ENCODE results near the gene PGAM1. TPM values are rescaled to one million over a fixed set of nuclear protein-coding genes. Genes with fewer than 3 reads are reported as not detected.
"Not testable (repeated sequence)": the region's sequence is repeated elsewhere in the genome, so short reads cannot be mapped to it uniquely, and the experiment has no call there.

PGAM1 gene
- total and polyA plus RNA-seq, 2 donors from 2014 or later: 161 to 328 TPM

DNA sequence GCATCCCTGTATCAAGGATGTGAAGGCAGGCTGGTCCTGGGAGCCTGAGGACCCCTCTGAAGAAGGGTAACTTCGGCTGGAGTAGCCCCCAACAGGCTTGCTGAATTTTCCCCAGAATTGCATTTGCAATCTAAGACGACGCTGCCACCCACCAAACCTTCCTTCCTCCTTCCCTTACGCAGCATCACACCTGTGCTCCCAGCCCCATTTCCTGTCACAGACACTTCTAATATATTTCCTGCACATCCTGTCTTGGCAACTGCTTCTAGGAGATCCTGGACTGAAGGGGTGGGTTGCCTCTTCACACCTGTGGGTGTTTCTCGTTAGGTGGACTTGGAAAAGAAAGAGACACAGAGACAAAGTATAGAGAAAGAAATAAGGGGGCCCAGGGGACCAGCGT lies 9.4 kb upstream of the PGAM1 start:
- peaks cover 0 to 7% (median 6%) of the 10 kb centered on the region in 3 donors for H3K4me1 ChIP-seq (ENCODE audit: control insufficient read depth in 2 of 3, insufficient read depth in 2 of 3, low read depth in 1 of 3, low read length in 3 of 3)
- no peaks in the 10 kb centered on the region for H3K27me3 ChIP-seq (ENCODE audit: control insufficient read depth, insufficient read depth, low read length)
- H3K9me3 ChIP-seq (ENCODE audit: control insufficient read depth in 2 of 3, insufficient read depth in 1 of 3, low read length in 3 of 3): no peaks in the 10 kb centered on the region
- FAIRE-seq: no peak
- H3K9ac ChIP-seq (ENCODE audit: low read length in 3 of 3): no peak overlapping the region
- no peak for DNase-seq
- intact Hi-C loops (cut with DNase I): no loop called here
- H3K36me3 ChIP-seq (ENCODE audit: control insufficient read depth in 2 of 3, insufficient read depth in 3 of 3, low read length in 3 of 3): no peaks in the 10 kb centered on the region
- no peak overlapping the region for H3K27ac ChIP-seq (ENCODE audit: low read depth in 2 of 2, low read length in 2 of 2)
- no peak overlapping the region for H3K4me3 ChIP-seq (ENCODE audit: low read length in 3 of 3)
- TF ChIP-seq, protein P1, sequence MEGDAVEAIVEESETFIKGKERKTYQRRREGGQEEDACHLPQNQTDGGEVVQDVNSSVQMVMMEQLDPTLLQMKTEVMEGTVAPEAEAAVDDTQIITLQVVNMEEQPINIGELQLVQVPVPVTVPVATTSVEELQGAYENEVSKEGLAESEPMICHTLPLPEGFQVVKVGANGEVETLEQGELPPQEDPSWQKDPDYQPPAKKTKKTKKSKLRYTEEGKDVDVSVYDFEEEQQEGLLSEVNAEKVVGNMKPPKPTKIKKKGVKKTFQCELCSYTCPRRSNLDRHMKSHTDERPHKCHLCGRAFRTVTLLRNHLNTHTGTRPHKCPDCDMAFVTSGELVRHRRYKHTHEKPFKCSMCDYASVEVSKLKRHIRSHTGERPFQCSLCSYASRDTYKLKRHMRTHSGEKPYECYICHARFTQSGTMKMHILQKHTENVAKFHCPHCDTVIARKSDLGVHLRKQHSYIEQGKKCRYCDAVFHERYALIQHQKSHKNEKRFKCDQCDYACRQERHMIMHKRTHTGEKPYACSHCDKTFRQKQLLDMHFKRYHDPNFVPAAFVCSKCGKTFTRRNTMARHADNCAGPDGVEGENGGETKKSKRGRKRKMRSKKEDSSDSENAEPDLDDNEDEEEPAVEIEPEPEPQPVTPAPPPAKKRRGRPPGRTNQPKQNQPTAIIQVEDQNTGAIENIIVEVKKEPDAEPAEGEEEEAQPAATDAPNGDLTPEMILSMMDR (IDR thresholded peaks at IDR 0.05; ENCODE audit: borderline replicate concordance, extremely low read depth, insufficient read depth): no peak

DNA sequence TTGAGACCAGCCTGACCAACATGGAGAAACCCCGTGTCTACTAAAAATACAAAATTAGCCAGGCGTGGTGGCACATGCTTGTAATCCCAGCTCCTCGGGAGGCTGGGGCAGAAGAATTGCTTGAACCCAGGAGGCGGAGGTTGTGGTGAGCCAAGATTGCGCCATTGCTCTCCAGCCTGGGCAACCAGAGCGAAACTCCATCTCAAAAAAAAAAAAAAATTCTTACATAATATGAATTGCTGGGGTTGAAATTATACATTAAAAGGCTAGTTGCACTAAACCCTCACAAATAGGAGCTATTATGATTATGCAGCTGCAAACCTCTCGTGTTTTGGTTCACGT lies 2.3 kb upstream of the PGAM1 start:
- H3K27me3 ChIP-seq (ENCODE audit: control insufficient read depth, insufficient read depth, low read length); FAIRE-seq; H3K9ac ChIP-seq (ENCODE audit: low read length in 3 of 3); intact Hi-C loops (cut with DNase I); H3K9me3 ChIP-seq (ENCODE audit: control insufficient read depth in 2 of 3, insufficient read depth in 1 of 3, low read length in 3 of 3); H3K27ac ChIP-seq (ENCODE audit: low read depth in 2 of 2, low read length in 2 of 2); DNase-seq; H3K36me3 ChIP-seq (ENCODE audit: control insufficient read depth in 2 of 3, insufficient read depth in 3 of 3, low read length in 3 of 3); H3K4me3 ChIP-seq (ENCODE audit: low read length in 3 of 3): not testable (repeated sequence)
- H3K4me1 ChIP-seq (ENCODE audit: control insufficient read depth in 2 of 3, insufficient read depth in 2 of 3, low read depth in 1 of 3, low read length in 3 of 3): peaks cover 0 to 17% (median 7%) of the 10 kb centered on the region in 3 donors

DNA sequence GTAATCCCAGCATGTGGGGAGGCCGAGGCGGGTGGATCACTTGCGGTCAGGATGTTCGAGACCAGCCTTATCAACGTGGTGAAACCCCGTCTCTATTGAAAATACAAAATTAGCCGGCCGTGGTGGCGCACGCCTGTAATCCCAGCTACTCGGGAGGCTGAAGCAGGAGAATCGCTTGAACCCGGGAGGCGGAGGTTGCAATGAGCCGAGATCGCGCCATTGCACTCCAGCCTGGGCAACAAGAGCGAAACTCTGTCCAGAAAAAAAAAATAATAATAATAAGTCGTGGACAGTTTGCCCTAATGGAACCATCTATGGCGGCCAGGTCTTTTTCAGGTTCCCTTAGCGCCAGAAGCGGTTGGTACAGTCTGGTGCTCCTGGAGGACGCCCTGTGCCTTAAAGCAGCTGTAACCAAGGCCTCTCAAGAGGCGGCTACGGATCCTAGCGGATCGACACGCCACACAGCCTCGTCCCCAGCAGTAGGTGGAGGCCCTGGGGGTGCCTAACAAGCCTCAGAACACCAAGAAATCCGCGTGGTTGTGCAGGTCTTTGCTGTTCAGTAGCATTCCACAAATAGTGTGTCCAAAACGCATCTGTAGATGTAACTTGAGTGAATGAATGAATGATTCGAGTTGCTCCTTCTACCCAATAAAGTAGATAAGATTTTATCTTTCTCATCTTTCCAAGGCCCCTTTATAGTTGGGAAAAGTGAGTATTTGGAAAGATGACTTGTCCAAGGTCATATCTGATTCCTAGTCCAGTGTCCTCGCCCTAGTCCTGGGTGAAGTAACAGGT lies 982 bp downstream of the PGAM1 start:
- H3K27me3 ChIP-seq (ENCODE audit: control insufficient read depth, insufficient read depth, low read length): no peaks in the 10 kb centered on the region
- peak overlapping the region; percentile 83 to 86 for H3K27ac ChIP-seq (ENCODE audit: low read depth in 2 of 2, low read length in 2 of 2)
- H3K4me3 ChIP-seq (ENCODE audit: low read length in 3 of 3): peak overlapping the region; percentile 81 to 94 (median 85)
- peaks cover 9 to 20% (median 12%) of the 10 kb centered on the region in 3 donors for H3K36me3 ChIP-seq (ENCODE audit: control insufficient read depth in 2 of 3, insufficient read depth in 3 of 3, low read length in 3 of 3)
- H3K9ac ChIP-seq (ENCODE audit: low read length in 3 of 3): peak overlapping the region; percentile 27 to 75 (median 75)
- H3K4me1 ChIP-seq (ENCODE audit: control insufficient read depth in 2 of 3, insufficient read depth in 2 of 3, low read depth in 1 of 3, low read length in 3 of 3): peaks cover 0 to 15% (median 7%) of the 10 kb centered on the region in 3 donors
- DNase-seq (peak in 3 of 5 donors; percentile 32 to 71 (median 52)), FAIRE-seq (no peak)
- TF ChIP-seq, protein P1 (IDR thresholded peaks at IDR 0.05; ENCODE audit: borderline replicate concordance, extremely low read depth, insufficient read depth): no peak
- intact Hi-C loops (cut with DNase I): no loop called here
- no peaks in the 10 kb centered on the region for H3K9me3 ChIP-seq (ENCODE audit: control insufficient read depth in 2 of 3, insufficient read depth in 1 of 3, low read length in 3 of 3)

DNA sequence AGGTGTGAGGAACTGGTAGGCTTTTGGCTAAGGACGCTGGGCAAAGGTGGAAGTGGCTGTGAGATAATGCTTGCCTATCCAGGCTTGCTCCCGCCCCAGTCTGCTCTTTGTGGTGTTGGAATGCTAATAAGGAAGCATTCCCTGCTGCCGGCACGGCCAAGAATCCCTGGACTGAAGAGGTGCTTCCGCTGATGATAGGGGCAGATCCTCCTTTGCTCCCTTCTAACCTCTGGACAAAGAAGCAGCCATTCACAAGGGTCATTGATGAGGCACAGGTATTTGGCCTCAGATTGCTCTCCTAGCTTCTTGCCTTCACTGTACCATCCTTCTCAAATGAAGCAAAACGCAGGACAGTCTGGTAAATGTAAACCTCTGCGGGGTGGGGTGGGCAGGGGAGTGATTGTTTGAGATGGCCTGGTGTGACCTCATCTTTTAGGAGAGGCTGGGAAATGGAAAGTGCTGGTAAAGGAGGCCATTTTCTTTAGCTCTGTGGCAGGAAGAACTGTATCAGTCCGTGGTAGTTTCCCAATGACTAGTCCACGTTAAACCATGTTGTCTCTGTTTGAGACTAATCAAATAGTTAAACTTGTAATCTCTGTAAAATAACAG lies 1.7 kb downstream of the PGAM1 start:
- Histone ChIP-seq H3K9ac (ENCODE audit: low read length in 3 of 3) (peak overlapping the region; percentile 27 to 75 (median 75)), H3K9me3 (ENCODE audit: control insufficient read depth in 2 of 3, insufficient read depth in 1 of 3, low read length in 3 of 3) (no peaks in the 10 kb centered on the region), H3K4me3 (ENCODE audit: low read length in 3 of 3) (peak overlapping the region; percentile 81 to 94 (median 85)), H3K27me3 (ENCODE audit: control insufficient read depth, insufficient read depth, low read length) (no peaks in the 10 kb centered on the region), H3K36me3 (ENCODE audit: control insufficient read depth in 2 of 3, insufficient read depth in 3 of 3, low read length in 3 of 3) (peaks cover 9 to 20% (median 12%) of the 10 kb centered on the region in 3 donors), H3K4me1 (ENCODE audit: control insufficient read depth in 2 of 3, insufficient read depth in 2 of 3, low read depth in 1 of 3, low read length in 3 of 3) (peaks cover 0 to 15% (median 7%) of the 10 kb centered on the region in 3 donors), H3K27ac (ENCODE audit: low read depth in 2 of 2, low read length in 2 of 2) (peak overlapping the region; percentile 34 to 53)
- DNase-seq (peak in 3 of 5 donors; percentile 30 to 67 (median 62)), FAIRE-seq (no peak)
- intact Hi-C loops (cut with DNase I): no loop called here
- TF ChIP-seq, protein P1 (IDR thresholded peaks at IDR 0.05; ENCODE audit: borderline replicate concordance, extremely low read depth, insufficient read depth): no peak
